ENCODE results near the gene UQCRC2.

DNA sequence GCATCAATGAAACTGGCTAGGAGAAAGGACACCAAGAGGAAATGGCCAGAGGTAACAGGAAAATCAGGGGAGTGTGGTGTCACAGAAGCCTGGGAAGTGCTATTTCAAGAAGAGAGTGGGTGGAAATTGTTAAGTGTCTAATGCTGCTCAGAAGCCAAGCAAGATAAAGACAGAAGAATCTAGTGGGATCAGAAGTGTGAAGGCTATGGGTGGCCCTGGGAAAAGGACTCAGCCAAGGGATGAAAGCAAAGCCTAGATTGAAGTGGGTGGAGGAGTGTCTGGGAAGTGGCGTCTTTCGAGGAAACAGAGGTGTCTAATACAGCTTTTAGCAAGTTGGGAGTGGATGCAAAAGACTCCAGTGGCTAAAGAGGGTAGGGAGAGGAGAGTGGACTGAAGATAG lies 34.3 kb downstream of the UQCRC2 start:
- TF ChIP-seq POLR2A (IDR thresholded peaks at IDR 0.05) (no peak), POLR2AphosphoS5 (IDR thresholded peaks at IDR 0.05) (no peak)
- TF ChIP-seq, protein P1, sequence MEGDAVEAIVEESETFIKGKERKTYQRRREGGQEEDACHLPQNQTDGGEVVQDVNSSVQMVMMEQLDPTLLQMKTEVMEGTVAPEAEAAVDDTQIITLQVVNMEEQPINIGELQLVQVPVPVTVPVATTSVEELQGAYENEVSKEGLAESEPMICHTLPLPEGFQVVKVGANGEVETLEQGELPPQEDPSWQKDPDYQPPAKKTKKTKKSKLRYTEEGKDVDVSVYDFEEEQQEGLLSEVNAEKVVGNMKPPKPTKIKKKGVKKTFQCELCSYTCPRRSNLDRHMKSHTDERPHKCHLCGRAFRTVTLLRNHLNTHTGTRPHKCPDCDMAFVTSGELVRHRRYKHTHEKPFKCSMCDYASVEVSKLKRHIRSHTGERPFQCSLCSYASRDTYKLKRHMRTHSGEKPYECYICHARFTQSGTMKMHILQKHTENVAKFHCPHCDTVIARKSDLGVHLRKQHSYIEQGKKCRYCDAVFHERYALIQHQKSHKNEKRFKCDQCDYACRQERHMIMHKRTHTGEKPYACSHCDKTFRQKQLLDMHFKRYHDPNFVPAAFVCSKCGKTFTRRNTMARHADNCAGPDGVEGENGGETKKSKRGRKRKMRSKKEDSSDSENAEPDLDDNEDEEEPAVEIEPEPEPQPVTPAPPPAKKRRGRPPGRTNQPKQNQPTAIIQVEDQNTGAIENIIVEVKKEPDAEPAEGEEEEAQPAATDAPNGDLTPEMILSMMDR (IDR thresholded peaks at IDR 0.05): no peak

All from stomach (tissue), 4 donors.